Retina (tissue), 1 donor: ENCODE measurements around the gene RHBDF2.

ENCODE experiments used
- DNase-seq: peaks from one replicate; pipeline ENCODE4 v3.0.0-alpha.2; 2016

RHBDF2 gene

GRCh38 chr17:76477576-76477975 lies 23.6 kb downstream of the RHBDF2 start:
- DNase-seq = no peak

DNA sequence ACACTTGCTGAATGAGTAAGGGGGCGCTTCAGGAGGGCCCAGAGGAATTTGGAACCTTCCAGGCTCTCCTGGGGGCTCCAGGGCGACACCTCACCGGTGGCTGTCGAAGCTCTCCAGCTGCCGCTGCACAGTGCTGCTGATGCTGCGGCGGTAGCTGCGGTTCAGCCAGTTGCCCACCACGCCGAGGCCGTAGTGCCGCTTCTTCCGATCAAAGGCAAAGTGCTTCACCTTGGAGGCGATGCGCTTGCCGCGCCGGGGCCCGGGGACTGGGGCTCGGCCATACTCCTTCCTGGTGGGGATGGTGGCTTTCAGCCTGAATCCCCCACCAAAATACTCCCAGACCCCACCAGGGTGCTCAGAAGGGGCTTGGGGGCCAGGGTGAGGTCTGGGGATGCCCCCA lies 24.5 kb downstream of the RHBDF2 start:
- no peak for DNase-seq

DNA sequence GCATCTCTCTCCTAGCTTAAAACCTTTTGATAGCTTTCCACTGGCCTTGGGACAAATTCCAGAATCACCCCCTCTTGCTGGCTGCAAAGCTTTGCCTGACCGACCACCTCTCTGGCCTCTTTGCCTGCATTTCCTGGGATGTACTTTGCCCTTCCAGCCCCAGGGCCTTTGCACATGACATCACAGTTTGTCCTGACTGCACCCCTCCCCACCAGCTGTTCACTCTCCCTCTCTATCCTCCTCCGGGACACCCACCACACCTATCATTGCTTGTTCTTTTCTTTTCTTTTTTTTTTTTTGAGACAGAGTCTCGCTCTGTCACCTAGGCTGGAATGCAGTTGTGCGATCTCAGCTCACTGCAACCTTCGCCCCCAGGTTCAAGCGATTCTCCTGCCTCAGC lies 25.9 kb downstream of the RHBDF2 start:
- DNase-seq = no peak

GRCh38 chr17:76474894-76475293 lies 26.3 kb downstream of the RHBDF2 start:
- no peak for DNase-seq

- no peak for DNase-seq
Measured at GRCh38 chr17:76474238-76474637, 27.0 kb downstream of the RHBDF2 start.

- no peak for DNase-seq
Measured at GRCh38 chr17:76473541-76473985, 27.7 kb downstream of the RHBDF2 start.

DNA sequence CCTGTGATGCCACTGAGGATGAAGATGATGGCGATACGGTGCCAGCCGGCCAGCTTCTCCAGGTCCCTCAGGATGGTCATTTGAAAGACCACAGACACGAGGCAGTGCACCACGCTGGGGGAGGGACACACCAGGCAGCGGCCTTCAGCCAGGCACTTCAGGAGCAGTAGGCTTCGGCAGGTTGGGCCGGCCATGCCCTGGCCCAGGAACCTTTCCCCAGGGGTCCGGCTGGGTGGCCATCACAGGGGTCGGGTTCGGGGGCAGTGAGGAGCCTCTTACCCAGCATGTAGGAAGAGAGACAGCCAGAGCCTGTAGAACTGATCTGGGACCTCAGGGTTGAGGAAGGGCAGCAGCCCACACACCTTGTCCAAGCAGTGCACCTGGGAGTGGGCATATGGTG lies 28.5 kb downstream of the RHBDF2 start:
- no peak for DNase-seq

- DNase-seq = no peak
Measured at GRCh38 chr17:76472258-76472645, 29.0 kb downstream of the RHBDF2 start.

GRCh38 chr17:76471498-76472257 lies 29.5 kb downstream of the RHBDF2 start:
- DNase-seq = no peak

DNA sequence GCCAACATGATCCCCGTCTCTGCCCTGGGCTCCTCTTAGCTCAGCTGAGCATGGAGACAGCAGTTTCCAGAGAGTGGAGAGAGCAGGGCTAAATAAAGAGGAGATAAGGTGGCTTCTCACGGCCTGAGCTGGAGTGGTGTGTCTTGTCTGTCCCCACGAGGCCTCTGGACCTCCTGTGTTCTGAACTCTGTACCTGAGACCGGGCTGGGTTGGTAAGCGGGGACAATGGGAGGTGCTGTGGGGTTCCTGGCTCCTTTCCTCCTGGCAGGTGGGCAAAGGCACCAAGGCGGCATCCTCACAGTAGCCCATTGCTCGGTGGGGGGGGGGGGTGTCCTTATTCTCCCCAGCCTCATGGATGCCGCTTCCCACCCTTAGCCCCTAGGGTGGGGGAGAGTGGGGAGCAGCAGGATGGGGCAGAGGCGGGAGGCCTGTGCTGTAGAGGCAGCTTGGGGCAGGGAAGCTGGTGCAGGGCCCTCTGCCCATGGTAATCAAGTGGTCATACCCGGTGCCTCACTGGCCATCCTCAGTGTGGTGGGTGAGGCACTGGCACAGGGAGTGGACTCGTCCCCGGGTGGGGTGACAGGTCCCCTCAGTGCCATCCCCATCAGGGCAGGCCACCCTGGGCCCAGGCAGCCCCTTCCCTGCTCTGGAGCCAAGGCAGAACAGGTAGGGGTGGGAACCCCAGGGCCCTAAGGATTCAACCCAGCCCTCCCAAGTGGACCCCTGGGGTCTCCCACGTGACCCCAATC lies 31.1 kb downstream of the RHBDF2 start:
- DNase-seq = no peak

- no peak for DNase-seq
Measured at GRCh38 chr17:76469076-76469990, 31.9 kb downstream of the RHBDF2 start.

DNA sequence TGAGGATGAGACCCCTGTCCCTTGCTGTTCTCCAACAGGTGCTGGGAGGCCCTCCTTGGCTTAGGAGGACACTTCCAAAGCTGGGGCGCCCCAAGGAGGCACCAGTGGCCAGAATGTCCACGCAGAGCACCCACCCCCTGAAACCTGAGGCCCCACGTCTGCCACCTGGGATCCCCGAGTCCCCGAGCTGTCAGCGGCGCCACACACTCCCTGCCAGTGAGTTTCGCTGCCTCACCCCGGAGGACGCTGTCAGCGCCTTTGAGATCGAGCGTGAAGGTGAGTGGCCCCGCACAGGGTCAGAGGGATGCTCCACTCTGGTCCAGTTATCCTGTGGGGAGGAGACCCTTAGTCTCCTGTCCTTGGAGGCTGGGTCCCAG lies 32.6 kb downstream of the RHBDF2 start:
- DNase-seq = no peak

GRCh38 chr17:76467809-76468633 lies 33.2 kb downstream of the RHBDF2 start:
- DNase-seq = no peak

GRCh38 chr17:76467366-76467765 lies 33.9 kb downstream of the RHBDF2 start, which contains the start of gene AANAT:
Gene AANAT (plus strand): TSS chr17:76467603. CDS start chr17:76468747, 1,144 bp downstream.
- peak; percentile 70 for DNase-seq

- DNase-seq = no peak
Measured at GRCh38 chr17:76466775-76467130, 34.5 kb downstream of the RHBDF2 start.

DNA sequence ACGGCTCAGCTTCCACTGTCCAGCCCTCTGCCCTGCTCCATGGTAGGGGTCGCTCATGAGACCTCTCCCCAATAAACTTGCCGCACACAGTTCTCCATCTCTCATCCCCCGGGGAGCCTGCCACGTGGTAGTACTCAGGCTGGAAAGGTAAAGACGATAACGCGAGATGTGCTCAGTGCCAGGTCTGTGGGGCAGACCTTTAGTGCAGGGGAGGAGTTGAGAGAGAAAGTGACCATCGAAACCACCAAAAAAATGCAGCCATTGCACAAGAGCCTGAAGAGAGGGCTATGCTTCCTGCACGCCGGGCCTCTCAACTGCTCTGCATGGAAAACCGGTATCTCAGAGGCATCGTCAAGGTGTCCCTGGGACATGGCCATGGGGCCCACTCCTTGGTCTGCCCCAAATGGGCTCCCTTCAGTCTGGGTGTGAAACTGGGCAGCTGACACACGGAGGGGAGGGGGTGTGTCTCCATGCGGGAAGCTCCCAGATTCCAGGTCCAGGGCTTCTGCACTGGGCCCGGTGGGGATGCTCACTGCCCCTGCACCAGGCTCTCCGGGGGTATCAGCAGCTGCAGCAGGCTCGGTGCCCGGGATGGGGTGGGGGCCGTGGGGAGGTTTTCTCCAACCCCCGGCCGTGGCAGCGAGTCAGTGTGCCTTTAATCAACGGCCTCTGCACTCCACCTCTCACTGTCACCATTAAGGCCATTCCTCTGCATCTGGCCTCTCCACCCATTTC lies 38.5 kb downstream of the RHBDF2 start:
- no peak for DNase-seq

DNA sequence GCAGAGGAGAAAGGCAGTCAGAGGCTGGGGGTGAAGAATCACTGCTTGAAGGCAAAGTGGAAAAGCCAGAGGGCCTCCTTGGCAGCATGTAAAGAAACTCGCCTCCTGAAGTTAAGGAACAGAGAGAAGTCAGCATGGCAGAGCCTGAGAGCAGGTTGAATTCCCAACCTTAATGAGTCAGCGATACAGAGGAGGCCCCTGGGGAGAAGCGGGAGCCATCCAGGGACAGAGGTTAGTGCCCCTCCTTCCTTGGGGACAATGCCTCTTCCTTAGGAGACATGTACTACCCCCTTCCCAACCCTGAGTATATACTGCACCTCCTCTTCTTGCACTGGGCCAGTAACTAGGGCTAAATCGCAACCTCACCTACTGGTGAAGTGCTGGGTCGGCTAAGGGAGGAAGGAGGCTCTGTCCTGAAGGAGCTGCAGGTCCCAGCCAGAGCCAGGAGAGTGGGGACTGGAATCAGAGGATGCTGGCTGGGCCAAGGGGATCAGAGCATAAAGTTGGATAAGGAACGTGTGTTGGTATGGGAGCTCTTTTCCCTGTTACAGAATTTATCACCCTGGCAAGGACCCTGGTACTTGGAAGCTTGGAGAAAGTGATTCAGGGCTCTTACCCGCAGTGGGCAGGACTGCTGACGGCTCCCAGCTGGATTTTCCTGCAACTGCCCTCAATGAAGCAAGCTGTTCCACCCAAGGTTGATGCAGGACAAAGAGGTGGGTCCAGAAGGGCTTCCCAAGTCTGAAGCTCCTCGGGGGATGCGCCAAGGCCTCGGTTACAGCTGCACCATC lies 39.3 kb downstream of the RHBDF2 start:
- DNase-seq = no peak

DNA sequence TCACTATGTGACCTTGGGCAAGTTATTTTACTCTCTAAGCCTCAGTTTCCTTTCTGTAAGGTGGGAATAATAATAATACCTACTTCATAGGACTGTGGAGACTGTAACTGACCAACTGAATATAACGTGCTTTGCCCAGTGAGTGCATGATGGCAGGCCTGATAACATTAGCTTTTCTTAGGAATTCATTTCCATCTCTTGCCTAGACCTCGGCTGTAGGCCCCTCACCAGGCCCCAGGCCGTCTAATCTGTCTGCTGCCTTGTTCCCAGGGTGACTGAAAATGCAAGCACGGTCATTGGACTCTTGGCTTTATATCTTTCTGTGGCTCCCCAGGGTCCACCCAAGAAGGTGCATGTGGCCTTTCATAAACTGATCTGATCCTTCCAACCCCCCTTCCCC lies 41.5 kb downstream of the RHBDF2 start:
- DNase-seq = no peak

DNA sequence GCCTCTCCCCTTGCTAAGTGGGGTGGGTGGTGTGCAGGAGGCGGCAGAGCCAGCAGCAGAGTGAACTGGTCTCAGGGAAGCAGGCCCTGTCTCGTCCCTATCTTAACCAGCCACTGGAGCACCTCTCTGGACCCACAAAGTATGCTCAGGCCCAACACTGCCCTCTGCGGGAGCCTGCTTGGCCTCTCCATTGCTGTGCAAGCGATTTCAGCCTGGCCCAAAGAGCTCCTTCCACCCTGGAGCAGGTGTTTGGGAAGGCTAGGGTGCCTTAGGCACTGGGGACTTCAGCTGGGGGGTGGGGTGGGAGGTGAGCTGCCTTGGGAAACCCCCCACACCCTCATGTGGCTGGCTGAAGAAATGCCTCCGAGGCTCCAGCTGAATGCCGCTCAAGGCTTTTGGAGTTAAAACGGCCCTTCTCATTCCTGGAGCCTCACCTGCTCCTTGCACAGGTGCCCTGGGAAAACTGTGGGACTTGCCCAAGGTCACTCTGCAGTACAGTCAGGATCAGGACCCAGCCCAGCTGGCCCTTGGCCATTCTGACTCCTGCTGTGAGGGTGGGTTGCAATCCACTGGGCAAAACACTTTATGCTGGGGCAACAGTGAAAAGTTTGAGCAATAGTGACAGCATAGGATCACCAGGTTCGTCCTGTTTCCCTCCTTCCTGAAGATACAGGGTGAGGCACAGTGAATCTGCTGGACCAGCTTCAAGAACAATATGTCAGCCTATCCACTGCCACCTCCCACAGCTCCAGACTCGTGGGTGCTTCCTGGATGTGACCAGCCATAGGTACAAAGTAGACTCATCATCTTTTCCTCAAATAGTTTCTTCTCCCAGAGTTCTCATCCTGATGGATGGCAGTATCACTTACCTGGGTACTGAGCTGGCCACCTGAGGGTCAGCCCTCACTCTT lies 42.4 kb downstream of the RHBDF2 start:
- no peak for DNase-seq

- no peak for DNase-seq
Measured at GRCh38 chr17:76453431-76453743, 47.8 kb downstream of the RHBDF2 start.
